IMR-90 (cell line): ENCODE results near the gene SLC18B1. TPM values are rescaled to one million over a fixed set of nuclear protein-coding genes. Genes with fewer than 3 reads are reported as not detected.
A peak's percentile ranks its signal among the peaks of the same experiment; 100 is the strongest.

Experiments used
- ATAC-seq: fragments of 200-7000 bp; cut with Tn5 transposase; 2 replicates; pipeline ENCODE4 v1.9.1; 2020; ENCODE audit warnings: low read depth, mild to moderate bottlenecking, moderate library complexity
- BruUV-seq: library from RNA; stranded (reverse); fragments of 400-500 nt; replicated peaks from 2 replicates; lab custom pipeline; 2021; lab: Mats Ljungman, UMichigan
- CTCF ChIA-PET: fragments of 300-600 bp; formaldehyde crosslinking; extraction: SDS; loops from one replicate; lab custom pipeline; 2021; ENCODE audit warnings: antibody characterized with exemption; lab: Yijun Ruan, JAX
- POLR2A ChIA-PET: fragments of 300-600 bp; sonication (Branson Sonifier 250); formaldehyde crosslinking; loops from one replicate; lab custom pipeline; 2022; ENCODE audit warnings: antibody characterized with exemption; ENCODE audit not compliant: unreplicated experiment; lab: Charles Lee
- DNase-seq: peaks from one replicate; pipeline ENCODE4 v3.0.0; 2013
- H2AFZ ChIP-seq: replicated peaks from 2 replicates; pipeline ENCODE3; 2013; ENCODE audit warnings: low read length, mild to moderate bottlenecking; ENCODE audit not compliant: poor library complexity
- H2AK5ac ChIP-seq: 2 replicates; pipeline ENCODE4 v1.6.1; 2013; ENCODE audit warnings: low read depth, low read length, inconsistent platforms
- H2AK9ac ChIP-seq: replicated peaks from 2 replicates; pipeline ENCODE3; 2013; ENCODE audit warnings: mild to moderate bottlenecking, low read depth, low read length, moderate library complexity; ENCODE audit not compliant: poor library complexity
- H2BK120ac ChIP-seq: 2 replicates; pipeline ENCODE4 v1.6.1; 2013; ENCODE audit warnings: low read depth, low read length, inconsistent platforms
- H2BK15ac ChIP-seq: 3 replicates; pipeline ENCODE4 v1.6.1; 2013; ENCODE audit warnings: low read depth, low read length, inconsistent platforms
- H2BK20ac ChIP-seq: 2 replicates; pipeline ENCODE4 v1.6.1; 2013; ENCODE audit warnings: low read depth, mild to moderate bottlenecking, inconsistent platforms, low read length, moderate library complexity
- H2BK5ac ChIP-seq: 2 replicates; pipeline ENCODE4 v1.6.1; 2013; ENCODE audit warnings: mild to moderate bottlenecking, low read depth, low read length, inconsistent platforms; ENCODE audit not compliant: poor library complexity, severe bottlenecking
- H3K14ac ChIP-seq: replicated peaks from 2 replicates; pipeline ENCODE4 v1.6.1; 2013; ENCODE audit warnings: low read depth, low read length, inconsistent platforms
- H3K18ac ChIP-seq: 2 replicates; pipeline ENCODE4 v1.6.1; 2013; ENCODE audit warnings: low read depth, low read length, control low read depth
- H3K23ac ChIP-seq: 2 replicates; pipeline ENCODE4 v1.6.1; 2013; ENCODE audit warnings: low read depth, low read length, inconsistent platforms
- H3K27ac ChIP-seq: 2 replicates; pipeline ENCODE4 v1.5.1; 2013; ENCODE audit warnings: mild to moderate bottlenecking, control low read depth, low read length; ENCODE audit not compliant: insufficient read depth
- H3K27me3 ChIP-seq: 2 replicates; pipeline ENCODE4 v1.6.1; 2013; ENCODE audit warnings: low read length; ENCODE audit not compliant: control insufficient read depth, insufficient read depth
- H3K36me3 ChIP-seq: 2 replicates; pipeline ENCODE4 v1.6.1; 2013; ENCODE audit warnings: low read length, mixed read lengths; ENCODE audit not compliant: control insufficient read depth, insufficient read depth
- H3K4ac ChIP-seq: 2 replicates; pipeline ENCODE4 v1.6.1; 2013; ENCODE audit warnings: low read depth, low read length, inconsistent platforms
- H3K4me1 ChIP-seq: 2 replicates; pipeline ENCODE4 v1.6.1; 2013; ENCODE audit warnings: low read length, mixed read lengths; ENCODE audit not compliant: control insufficient read depth, insufficient read depth
- H3K4me2 ChIP-seq: 2 replicates; pipeline ENCODE4 v1.6.1; 2013; ENCODE audit warnings: low read depth, mild to moderate bottlenecking, control low read depth, low read length, moderate library complexity
- H3K4me3 ChIP-seq: 2 replicates; pipeline ENCODE4 v1.5.1; 2013; ENCODE audit warnings: low read depth, mild to moderate bottlenecking, control low read depth, low read length, moderate library complexity; ENCODE audit not compliant: insufficient read depth
- H3K56ac ChIP-seq: 2 replicates; pipeline ENCODE4 v1.6.1; 2013; ENCODE audit warnings: low read length, inconsistent platforms; ENCODE audit not compliant: insufficient read depth; ENCODE audit errors: extremely low read depth
- H3K79me1 ChIP-seq, 2 experiments: 2 replicates each; pipeline ENCODE4 v1.6.1; 2013; ENCODE audit warnings: low read length in 2 of 2, inconsistent platforms in 1 of 2, low read depth in 1 of 2
- H3K9ac ChIP-seq: 2 replicates; pipeline ENCODE4 v1.6.1; 2013; ENCODE audit warnings: low read depth, low read length, control low read depth
- H3K9me1 ChIP-seq: 2 replicates; pipeline ENCODE4 v1.6.1; 2013; ENCODE audit warnings: low read length, inconsistent platforms; ENCODE audit not compliant: insufficient read depth
- H3K9me3 ChIP-seq: 2 replicates; pipeline ENCODE4 v1.6.1; 2013; ENCODE audit warnings: low read length; ENCODE audit not compliant: control insufficient read depth, insufficient read depth
- H4K20me1 ChIP-seq: 2 replicates; pipeline ENCODE4 v1.6.1; 2013; ENCODE audit warnings: low read length, inconsistent platforms; ENCODE audit not compliant: insufficient read depth
- H4K5ac ChIP-seq: 2 replicates; pipeline ENCODE4 v1.6.1; 2013; ENCODE audit warnings: mild to moderate bottlenecking, low read depth, low read length, control low read depth
- H4K8ac ChIP-seq, 2 experiments: 2 replicates each; pipeline ENCODE4 v1.6.1; 2013; ENCODE audit warnings: low read depth in 2 of 2, low read length in 2 of 2, control low read depth in 1 of 2, inconsistent platforms in 1 of 2
- H4K91ac ChIP-seq: 2 replicates; pipeline ENCODE4 v1.6.1; 2013; ENCODE audit warnings: low read depth, low read length, inconsistent platforms; ENCODE audit not compliant: insufficient read depth
- BHLHE40 ChIP-seq: fragments of 150-350 bp; IDR thresholded peaks from 2 replicates; pipeline ENCODE4 v1.6.1; 2016; ENCODE audit warnings: mild to moderate bottlenecking, low read depth, low read length
- CEBPB ChIP-seq: IDR thresholded peaks from 2 replicates; pipeline ENCODE4 v1.6.1; 2012; ENCODE audit warnings: low read depth, low read length, improper control_type of control experiment
- CHD1 ChIP-seq: IDR thresholded peaks from 2 replicates; pipeline ENCODE4 v1.6.1; 2012; ENCODE audit warnings: low read depth, low read length, improper control_type of control experiment
- ELK1 ChIP-seq: fragments of 150-350 bp; IDR thresholded peaks from 2 replicates; pipeline ENCODE4 v1.6.1; 2016; ENCODE audit warnings: low read depth, mild to moderate bottlenecking, low read length, moderate library complexity, borderline replicate concordance
- FOS ChIP-seq: fragments of 150-350 bp; IDR thresholded peaks from 2 replicates; pipeline ENCODE4 v1.6.1; 2016; ENCODE audit warnings: low read depth, low read length
- MAFK ChIP-seq: IDR thresholded peaks from 2 replicates; pipeline ENCODE4 v1.6.1; 2012; ENCODE audit warnings: low read depth, low read length, improper control_type of control experiment
- MAZ ChIP-seq: IDR thresholded peaks from 2 replicates; pipeline ENCODE4 v1.6.1; 2012; ENCODE audit warnings: low read depth, mild to moderate bottlenecking, low read length, improper control_type of control experiment, moderate library complexity, borderline replicate concordance
- NFE2L2 ChIP-seq: fragments of 150-350 bp; IDR thresholded peaks from 2 replicates; pipeline ENCODE4 v1.6.1; 2016; ENCODE audit warnings: low read depth, mild to moderate bottlenecking, low read length
- POLR2A ChIP-seq: IDR thresholded peaks from 2 replicates; pipeline ENCODE4 v1.6.1; 2012; ENCODE audit warnings: mild to moderate bottlenecking, low read depth, low read length
- RAD21 ChIP-seq: IDR thresholded peaks from 2 replicates; pipeline ENCODE4 v1.6.1; 2012; ENCODE audit warnings: low read length, improper control_type of control experiment
- RCOR1 ChIP-seq: IDR thresholded peaks from 2 replicates; pipeline ENCODE4 v1.6.1; 2012; ENCODE audit warnings: mild to moderate bottlenecking, low read length, improper control_type of control experiment; ENCODE audit not compliant: insufficient replicate concordance
- RFX5 ChIP-seq: IDR thresholded peaks from 2 replicates; pipeline ENCODE4 v1.8.0; 2012; ENCODE audit warnings: low read depth, mild to moderate bottlenecking, low read length, moderate library complexity
- SMC3 ChIP-seq: fragments of 150-350 bp; IDR thresholded peaks from 2 replicates; pipeline ENCODE4 v1.6.1; 2016; ENCODE audit warnings: low read depth, mild to moderate bottlenecking, antibody characterized with exemption, low read length, moderate library complexity
- USF2 ChIP-seq: fragments of 150-350 bp; IDR thresholded peaks from 2 replicates; pipeline ENCODE4 v1.6.1; 2017; ENCODE audit warnings: mild to moderate bottlenecking, antibody characterized with exemption, low read length, low read depth
- WGBS, 2 experiments: methylation state at CpG; one replicate each; pipeline versions ENCODE4 v1.1.5 to v1.1.7; 2013; ENCODE audit warnings: missing lambda C conversion rate in 2 of 2; ENCODE audit not compliant: insufficient read length in 1 of 2; ENCODE audit errors: extremely low coverage in 2 of 2; 5-methylcytosine and 5-hydroxymethylcytosine counted together
- dilution Hi-C: fragments of 300-500 bp; cut with HindIII; formaldehyde crosslinking; loops from one replicate; pipeline ENCODE4 v1.14.3; 2018; ENCODE audit warnings: low sequenced_read_pairs; ENCODE audit not compliant: unreplicated experiment
- in situ Hi-C: fragments of 300-500 bp; cut with MboI; formaldehyde crosslinking; loops from 3 replicates; pipeline ENCODE4 v1.14.3; 2019; ENCODE audit warnings: low sequenced_read_pairs, inconsistent platforms, mixed read lengths
- intact Hi-C: fragments of 100-400 bp; cut with micrococcal nuclease; formaldehyde crosslinking; loops from 2 replicates; pipeline ENCODE4 v1.10.0; 2022
- polyA plus RNA-seq, 3 experiments: library from polyadenylated mRNA; depleted of rRNA; stranded (reverse); fragments of >200 nt; gene quantifications; 2 replicates each; pipeline ENCODE4 v1.2.3, GENCODE V29; 2012; ENCODE audit warnings: low replicate concordance in 1 of 3
- total RNA-seq: library from RNA; depleted of rRNA; stranded (reverse); fragments of >200 nt; gene quantifications from 2 replicates; pipeline ENCODE4 v1.2.3, GENCODE V29; 2012
- TF ChIP-seq, protein P1 (sequence below): conservative IDR thresholded peaks from 2 replicates; pipeline ENCODE4 v1.5.1; 2012; ENCODE audit warnings: mild to moderate bottlenecking, low read depth, low read length, improper control_type of control experiment

The SLC18B1 gene
- total and polyA plus RNA-seq, 2 of the 4 experiments (the other 2 are of a cell fraction) = 2.4 to 2.5 TPM

DNA sequence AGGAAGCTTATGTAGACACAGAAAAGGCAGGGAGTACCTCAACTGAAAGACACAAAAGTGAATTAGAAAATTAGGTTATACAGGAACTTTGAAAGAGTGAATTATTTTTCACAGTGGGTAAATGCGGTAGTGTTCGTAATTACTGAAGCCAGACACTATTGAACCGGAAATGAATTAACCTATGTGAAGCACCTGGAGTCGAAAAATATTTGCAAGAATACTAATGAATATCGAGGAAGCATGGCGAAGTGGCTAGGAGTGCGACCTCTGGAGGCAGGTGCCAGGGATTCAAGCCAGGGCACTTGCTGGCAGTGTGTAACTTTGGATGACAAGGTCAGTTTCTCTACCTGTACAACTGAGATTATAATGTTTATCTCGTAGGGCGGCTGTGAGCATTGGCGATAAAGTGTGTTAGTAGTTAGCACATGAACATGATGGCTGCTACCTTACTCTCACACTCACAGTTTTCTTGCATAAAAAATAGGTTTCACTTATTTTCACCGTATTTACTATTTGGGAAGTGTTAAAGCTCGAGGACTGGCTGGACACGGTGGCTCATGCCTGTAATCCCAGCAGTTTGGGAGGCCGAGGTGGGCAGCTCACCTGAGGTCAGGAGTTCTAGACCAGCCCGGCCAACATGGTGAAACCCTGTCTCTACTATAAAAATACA is 567 bp upstream of the SLC18B1 start:
- Histone ChIP-seq H3K23ac (no peak overlapping the region), H3K9ac (no peak overlapping the region), H2BK120ac (no peak overlapping the region), H3K79me1 (no peaks in the 10 kb centered on the region), H2AK5ac (no peak overlapping the region), H3K14ac (no peak overlapping the region), H3K4me3 (peak overlapping the region; percentile 95), H2BK5ac (no peak overlapping the region), H2BK15ac (no peak overlapping the region), H4K91ac (no peak overlapping the region), H3K9me1 (no peaks in the 10 kb centered on the region), H3K4me1 (no peaks in the 10 kb centered on the region), H3K4ac (no peak overlapping the region), H2AFZ (peak overlapping the region; percentile 75), H3K36me3 (0 out of 2 replicates have a peak, but pooled peaks cover 2% of the 10 kb centered on the region), H4K5ac (no peak overlapping the region), H3K18ac (no peak overlapping the region), H3K27me3 (peaks cover 4% of the 10 kb centered on the region), H2BK20ac (no peak overlapping the region), H3K9me3 (peaks cover 3% of the 10 kb centered on the region), H4K20me1 (no peaks in the 10 kb centered on the region), H4K8ac (no peak overlapping the region), H3K27ac (no peak overlapping the region), H3K56ac (no peak overlapping the region), H3K4me2 (peak overlapping the region; percentile 61), H2AK9ac (peak overlapping the region; percentile 67)
- BruUV-seq = no TSS peak
- 7% methylated on average over 3 of the region's 15 CpGs; no CpG with 5 or more reads in 1 of the 2 experiments for WGBS, 2 experiments
- CTCF ChIA-PET = interaction anchor here (0.6 to 1.8 kb wide), 6 partner anchors 9 to 39 kb away, joined by 3 to 8 read pairs (median 4); no protein-coding TSS in a partner anchor
- DNase-seq = peak; percentile 61
- intact Hi-C loops = loop anchor here (1.0 kb wide), 2 partner anchors 130 to 269 kb away; no protein-coding TSS in a partner anchor
- POLR2A ChIA-PET = interaction anchor here (0.6 to 1.7 kb wide), 3 partner anchors 15 to 124 kb away, joined by 3 to 14 read pairs (median 3); partner anchors contain the start of gene RPS12
- ATAC-seq = peak; percentile 71
- in situ Hi-C loops = no loop called here
- dilution Hi-C loops = no loop called here
- TF ChIP-seq BHLHE40 (no peak), USF2 (no peak), SMC3 (peak; percentile 64), RFX5 (no peak), NFE2L2 (no peak), RCOR1 (no peak), ELK1 (no peak), RAD21 (peak; percentile 54), POLR2A (no peak), MAFK (no peak), MAZ (no peak), FOS (no peak), CHD1 (no peak), CEBPB (no peak)
- TF ChIP-seq, protein P1, sequence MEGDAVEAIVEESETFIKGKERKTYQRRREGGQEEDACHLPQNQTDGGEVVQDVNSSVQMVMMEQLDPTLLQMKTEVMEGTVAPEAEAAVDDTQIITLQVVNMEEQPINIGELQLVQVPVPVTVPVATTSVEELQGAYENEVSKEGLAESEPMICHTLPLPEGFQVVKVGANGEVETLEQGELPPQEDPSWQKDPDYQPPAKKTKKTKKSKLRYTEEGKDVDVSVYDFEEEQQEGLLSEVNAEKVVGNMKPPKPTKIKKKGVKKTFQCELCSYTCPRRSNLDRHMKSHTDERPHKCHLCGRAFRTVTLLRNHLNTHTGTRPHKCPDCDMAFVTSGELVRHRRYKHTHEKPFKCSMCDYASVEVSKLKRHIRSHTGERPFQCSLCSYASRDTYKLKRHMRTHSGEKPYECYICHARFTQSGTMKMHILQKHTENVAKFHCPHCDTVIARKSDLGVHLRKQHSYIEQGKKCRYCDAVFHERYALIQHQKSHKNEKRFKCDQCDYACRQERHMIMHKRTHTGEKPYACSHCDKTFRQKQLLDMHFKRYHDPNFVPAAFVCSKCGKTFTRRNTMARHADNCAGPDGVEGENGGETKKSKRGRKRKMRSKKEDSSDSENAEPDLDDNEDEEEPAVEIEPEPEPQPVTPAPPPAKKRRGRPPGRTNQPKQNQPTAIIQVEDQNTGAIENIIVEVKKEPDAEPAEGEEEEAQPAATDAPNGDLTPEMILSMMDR = peak; percentile 75
